ENCODE results near the gene EYA3. TPM values are rescaled to one million over a fixed set of nuclear protein-coding genes. Genes with fewer than 3 reads are reported as not detected.

Gene EYA3
- total and polyA plus RNA-seq, 10 donors, result 3.5 to 26.4 (median 20.1) TPM

DNA sequence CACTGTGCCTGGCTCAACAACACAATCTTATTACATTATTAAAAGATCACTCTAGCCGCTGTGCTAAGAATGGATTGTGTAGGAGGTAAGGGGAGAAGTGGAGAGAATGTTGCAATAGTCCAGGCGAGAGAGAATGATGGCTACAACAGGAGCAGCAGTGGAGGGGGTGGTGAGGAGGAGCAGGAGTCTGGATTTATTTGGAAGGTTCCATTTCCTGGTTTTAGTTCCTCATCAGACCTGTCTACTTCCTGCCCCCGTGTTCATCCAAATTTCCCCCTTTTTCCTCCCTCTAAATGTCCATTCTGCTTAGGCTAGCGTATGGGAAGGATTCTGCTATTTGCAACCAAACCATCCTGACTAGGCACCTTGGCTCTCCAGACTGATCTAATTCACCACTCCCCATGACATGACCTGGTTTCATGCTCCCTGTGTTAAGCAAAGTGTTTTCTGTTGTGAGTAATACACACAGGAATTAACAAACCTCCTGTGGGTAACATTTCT is 35.1 kb upstream of the EYA3 start:
- 19 to 48% (median 37%) methylated on average over 4 of the region's 4 CpGs for WGBS, 5 donors
- H3K4me1 ChIP-seq, result peaks cover 8 to 57% (median 22%) of the 10 kb centered on the region in 6 donors
- no peak for DNase-seq
- TF ChIP-seq POLR2A (IDR thresholded peaks at IDR 0.05) (no peak), POLR2AphosphoS5 (IDR thresholded peaks at IDR 0.05) (no peak)
- TF ChIP-seq, protein P1, sequence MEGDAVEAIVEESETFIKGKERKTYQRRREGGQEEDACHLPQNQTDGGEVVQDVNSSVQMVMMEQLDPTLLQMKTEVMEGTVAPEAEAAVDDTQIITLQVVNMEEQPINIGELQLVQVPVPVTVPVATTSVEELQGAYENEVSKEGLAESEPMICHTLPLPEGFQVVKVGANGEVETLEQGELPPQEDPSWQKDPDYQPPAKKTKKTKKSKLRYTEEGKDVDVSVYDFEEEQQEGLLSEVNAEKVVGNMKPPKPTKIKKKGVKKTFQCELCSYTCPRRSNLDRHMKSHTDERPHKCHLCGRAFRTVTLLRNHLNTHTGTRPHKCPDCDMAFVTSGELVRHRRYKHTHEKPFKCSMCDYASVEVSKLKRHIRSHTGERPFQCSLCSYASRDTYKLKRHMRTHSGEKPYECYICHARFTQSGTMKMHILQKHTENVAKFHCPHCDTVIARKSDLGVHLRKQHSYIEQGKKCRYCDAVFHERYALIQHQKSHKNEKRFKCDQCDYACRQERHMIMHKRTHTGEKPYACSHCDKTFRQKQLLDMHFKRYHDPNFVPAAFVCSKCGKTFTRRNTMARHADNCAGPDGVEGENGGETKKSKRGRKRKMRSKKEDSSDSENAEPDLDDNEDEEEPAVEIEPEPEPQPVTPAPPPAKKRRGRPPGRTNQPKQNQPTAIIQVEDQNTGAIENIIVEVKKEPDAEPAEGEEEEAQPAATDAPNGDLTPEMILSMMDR (IDR thresholded peaks at IDR 0.05 in 8 of 11, conservative IDR thresholded peaks at IDR 0.05 in 3 of 11), result no peak
- intact Hi-C loops (cut with DNase I; ENCODE audit: low total_unique reads), result no loop called here
- peak overlapping the region in 1 of 8 donors; percentile 13 for H3K4me3 ChIP-seq
- H3K9me3 ChIP-seq, result no peaks in the 10 kb centered on the region
- no peaks in the 10 kb centered on the region for H3K27me3 ChIP-seq (replicated peaks in 1 of 7)
- peak overlapping the region in 6 of 8 donors; percentile 23 to 92 (median 53) for H3K27ac ChIP-seq
- H3K36me3 ChIP-seq, result no peaks in the 10 kb centered on the region

DNA sequence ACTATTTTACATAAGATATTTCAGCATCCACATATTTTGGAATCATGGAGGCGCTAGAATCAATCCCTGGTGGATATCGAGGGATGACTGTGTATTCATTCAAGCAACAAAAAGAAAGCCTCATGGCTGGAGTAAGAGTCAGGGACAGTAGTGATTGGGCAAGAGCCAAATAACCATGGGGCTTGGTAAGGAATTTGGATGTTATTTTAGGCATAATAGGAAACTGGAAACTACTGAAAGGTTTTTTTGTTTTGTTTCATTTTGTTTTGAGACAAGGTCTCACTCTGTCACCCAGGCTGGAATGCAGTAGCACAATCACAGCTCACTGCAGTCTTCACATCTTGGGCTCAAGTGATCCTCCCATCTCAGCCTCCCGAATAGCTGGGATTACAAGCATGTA is 33.8 kb upstream of the EYA3 start:
- Histone ChIP-seq H3K36me3 (no peaks in the 10 kb centered on the region), H3K4me3 (no peak overlapping the region), H3K27ac (peak overlapping the region in 2 of 8 donors; percentile 87 to 92), H3K4me1 (peaks cover 2 to 47% (median 17%) of the 10 kb centered on the region in 6 donors), H3K27me3 (replicated peaks in 1 of 7) (no peaks in the 10 kb centered on the region), H3K9me3 (no peaks in the 10 kb centered on the region)
- no peak for DNase-seq
- WGBS, 5 donors, result 88 to 94% (median 88%) methylated on average over 3 of the region's 3 CpGs
- intact Hi-C loops (cut with DNase I; ENCODE audit: low total_unique reads), result no loop called here
- no peak for TF ChIP-seq POLR2A (IDR thresholded peaks at IDR 0.05)
- TF ChIP-seq POLR2AphosphoS5 (IDR thresholded peaks at IDR 0.05), result no peak
- TF ChIP-seq, protein P1 (IDR thresholded peaks at IDR 0.05 in 8 of 11, conservative IDR thresholded peaks at IDR 0.05 in 3 of 11), result no peak

DNA sequence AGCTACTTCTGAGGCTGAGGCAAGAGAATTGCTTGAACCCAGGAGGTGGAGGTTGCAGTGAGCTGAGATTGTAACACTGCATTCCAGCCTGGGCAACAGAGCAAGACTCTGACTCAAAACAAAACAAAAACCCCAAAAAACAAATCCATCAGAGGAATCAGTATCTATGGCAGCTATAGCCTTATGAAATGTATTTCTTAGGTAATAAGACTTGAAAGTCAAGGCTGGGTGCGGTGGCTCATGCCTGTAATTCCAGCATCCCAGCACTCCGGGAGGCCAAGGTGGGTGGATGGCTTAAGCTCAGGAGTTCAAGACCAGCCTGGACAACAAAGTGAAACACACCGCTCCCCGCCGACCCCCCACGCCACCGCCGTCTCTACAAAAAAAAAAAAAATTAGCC is 31.1 kb upstream of the EYA3 start:
- Histone ChIP-seq H3K4me3 (no peak overlapping the region), H3K9me3 (no peaks in the 10 kb centered on the region), H3K27me3 (replicated peaks in 1 of 7) (no peaks in the 10 kb centered on the region), H3K36me3 (no peaks in the 10 kb centered on the region), H3K4me1 (peaks cover 0 to 43% (median 18%) of the 10 kb centered on the region in 6 donors), H3K27ac (no peak overlapping the region)
- intact Hi-C loops (cut with DNase I; ENCODE audit: low total_unique reads), result no loop called here
- TF ChIP-seq, protein P1 (IDR thresholded peaks at IDR 0.05 in 8 of 11, conservative IDR thresholded peaks at IDR 0.05 in 3 of 11), result no peak
- TF ChIP-seq POLR2AphosphoS5 (IDR thresholded peaks at IDR 0.05), result no peak
- no peak for TF ChIP-seq POLR2A (IDR thresholded peaks at IDR 0.05)
- no peak for DNase-seq
- 91 to 96% (median 93%) methylated on average over 8 of the region's 8 CpGs for WGBS, 5 donors

DNA sequence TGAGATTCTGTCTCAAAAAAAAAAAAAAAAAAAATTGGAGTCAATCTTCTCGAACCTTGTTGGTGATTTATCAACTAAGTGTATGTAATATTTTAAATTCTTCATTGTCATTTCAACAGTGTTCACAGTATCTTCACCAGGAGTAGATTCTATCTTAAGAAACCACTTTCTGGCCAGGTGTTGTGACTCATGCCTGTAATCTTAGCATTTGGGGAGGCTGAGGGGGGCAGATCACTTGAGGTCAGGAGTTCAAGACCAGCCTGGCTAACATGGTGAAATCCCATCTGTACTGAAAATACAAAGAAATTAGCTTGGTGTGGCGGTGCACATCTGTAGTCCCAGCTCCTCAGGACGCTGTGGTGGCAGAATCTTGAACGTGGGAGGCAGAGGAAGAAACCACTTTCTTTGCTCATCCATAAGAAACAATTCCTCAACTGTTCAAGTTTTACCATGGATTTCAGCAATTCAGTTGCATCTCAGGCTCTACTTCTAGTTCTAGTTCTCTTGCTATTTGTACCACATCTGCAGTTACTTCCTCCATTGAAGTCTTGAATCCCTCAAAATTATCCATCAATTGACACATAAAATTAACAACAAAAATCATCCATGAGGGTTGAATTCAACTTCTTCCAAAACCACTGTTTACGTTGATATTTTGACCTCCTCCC is 30.4 kb upstream of the EYA3 start:
- Histone ChIP-seq H3K9me3 (no peaks in the 10 kb centered on the region), H3K36me3 (no peaks in the 10 kb centered on the region), H3K27me3 (replicated peaks in 1 of 7) (no peaks in the 10 kb centered on the region), H3K4me3 (no peak overlapping the region), H3K4me1 (peaks cover 0 to 49% (median 19%) of the 10 kb centered on the region in 6 donors), H3K27ac (peak overlapping the region in 2 of 8 donors; percentile 18 to 60)
- intact Hi-C loops (cut with DNase I; ENCODE audit: low total_unique reads), result no loop called here
- TF ChIP-seq POLR2A (IDR thresholded peaks at IDR 0.05) (no peak), POLR2AphosphoS5 (IDR thresholded peaks at IDR 0.05) (no peak)
- TF ChIP-seq, protein P1 (IDR thresholded peaks at IDR 0.05 in 8 of 11, conservative IDR thresholded peaks at IDR 0.05 in 3 of 11), result no peak
- 81 to 89% (median 87%) methylated on average over 5 of the region's 5 CpGs for WGBS, 5 donors
- no peak for DNase-seq
